GM12801 (cell line): ENCODE results near the gene SUPT3H.

Experiments used
- CTCF ChIP-seq: IDR thresholded peaks from one replicate; pipeline ENCODE4 v1.5.1; 2011; ENCODE audit warnings: control low read depth; ENCODE audit not compliant: insufficient read length; ENCODE audit errors: extremely low read depth

SUPT3H gene

GRCh38 chr6:45148711-45149341 lies 228.9 kb downstream of the SUPT3H start:
- TF ChIP-seq CTCF = no peak

GRCh38 chr6:45148278-45148677 lies 229.5 kb downstream of the SUPT3H start:
- TF ChIP-seq CTCF = no peak

GRCh38 chr6:45138765-45139164 lies 239.0 kb downstream of the SUPT3H start:
- TF ChIP-seq CTCF = no peak

- TF ChIP-seq CTCF = no peak
These were observed 241.2 kb downstream of the SUPT3H start for GRCh38 chr6:45136495-45136894.

GRCh38 chr6:45132658-45133294 lies 245.0 kb downstream of the SUPT3H start:
- no peak for TF ChIP-seq CTCF

- TF ChIP-seq CTCF = no peak
These were observed 245.7 kb downstream of the SUPT3H start for GRCh38 chr6:45132059-45132458.

GRCh38 chr6:45129051-45129450 lies 248.7 kb downstream of the SUPT3H start:
- TF ChIP-seq CTCF = no peak
